AG04450 (cell line): ENCODE measurements around the gene CLMP. TPM values are rescaled to one million over a fixed set of nuclear protein-coding genes. Genes with fewer than 3 reads are reported as not detected.

Experiments used
- CTCF ChIA-PET: fragments of 300-600, 350-600 bp; formaldehyde crosslinking; extraction: SDS; loops from one replicate; lab custom pipeline; 2022; ENCODE audit warnings: antibody characterized with exemption, inconsistent platforms; lab: Charles Lee
- POLR2A ChIA-PET: fragments of 350-600 bp; formaldehyde crosslinking; extraction: SDS; loops from one replicate; lab custom pipeline; 2021; ENCODE audit warnings: antibody characterized with exemption, inconsistent platforms; lab: Yijun Ruan, JAX
- DNase-seq: peaks from one replicate; pipeline ENCODE4 v3.0.0-alpha.2; 2011; ENCODE audit warnings: low read depth, low spot score
- H3K27ac ChIP-seq: one replicate; pipeline ENCODE4 v1.5.1; 2012; ENCODE audit warnings: low read depth, low read length, control low read depth
- H3K27me3 ChIP-seq: one replicate; pipeline ENCODE4 v1.6.0; 2012; ENCODE audit warnings: low read length; ENCODE audit not compliant: control insufficient read depth, insufficient read depth
- H3K4me3 ChIP-seq: 2 replicates; pipeline ENCODE4 v1.5.1; 2011; ENCODE audit warnings: mild to moderate bottlenecking, low read depth, low read length, control low read depth
- H3K9me3 ChIP-seq: 2 replicates; pipeline ENCODE4 v1.5.1; 2012; ENCODE audit warnings: low read length; ENCODE audit not compliant: control insufficient read depth, insufficient read depth
- CTCF ChIP-seq: IDR thresholded peaks from 2 replicates; pipeline ENCODE4 v1.5.1; 2011; ENCODE audit warnings: low read depth, low read length, control low read depth, inconsistent platforms
- polyA plus RNA-seq: library from polyadenylated mRNA; depleted of rRNA; stranded (reverse); fragments of >200 nt; gene quantifications from 2 replicates; pipeline ENCODE4 v1.2.3, GENCODE V29; 2011

The CLMP gene
- polyA plus RNA-seq, 1 experiment: 288 TPM

GRCh38 chr11:123214396-123214795, 19.3 kb upstream of the CLMP start:
- POLR2A ChIA-PET: no interaction called here
- Histone ChIP-seq H3K27me3 (no peaks in the 10 kb centered on the region), H3K4me3 (no peak overlapping the region), H3K9me3 (no peaks in the 10 kb centered on the region), H3K27ac (no peak overlapping the region)
- CTCF ChIA-PET: no interaction called here
- TF ChIP-seq CTCF: no peak
- DNase-seq: no peak

GRCh38 chr11:123213307-123213771, 18.3 kb upstream of the CLMP start:
- Histone ChIP-seq H3K9me3 (no peaks in the 10 kb centered on the region), H3K27ac (no peak overlapping the region), H3K4me3 (no peak overlapping the region), H3K27me3 (no peaks in the 10 kb centered on the region)
- POLR2A ChIA-PET: no interaction called here
- no peak for TF ChIP-seq CTCF
- no peak for DNase-seq
- CTCF ChIA-PET: no interaction called here

- no peak for DNase-seq
- H3K4me3 ChIP-seq: no peak overlapping the region
Observed at GRCh38 chr11:123212406-123212805, 17.4 kb upstream of the CLMP start.

GRCh38 chr11:123211981-123212380, 16.9 kb upstream of the CLMP start:
- H3K27me3 ChIP-seq: no peaks in the 10 kb centered on the region
- H3K27ac ChIP-seq: no peak overlapping the region
- no peak for TF ChIP-seq CTCF
- no peak overlapping the region for H3K4me3 ChIP-seq
- no peak for DNase-seq
- ChIA-PET POLR2A (no interaction called here), CTCF (interaction anchor here (0.6 to 1.6 kb wide), 2 partner anchors 19 to 35 kb away, joined by 3 to 6 read pairs; no protein-coding TSS in a partner anchor)
- no peaks in the 10 kb centered on the region for H3K9me3 ChIP-seq

More at GRCh38 chr11:123212406-123212805, 17.4 kb upstream of the CLMP start:
- Histone ChIP-seq H3K27me3 (no peaks in the 10 kb centered on the region), H3K27ac (no peak overlapping the region), H3K9me3 (no peaks in the 10 kb centered on the region)
- TF ChIP-seq CTCF: no peak
- ChIA-PET POLR2A (no interaction called here), CTCF (interaction anchor here (0.6 to 1.6 kb wide), 2 partner anchors 19 to 35 kb away, joined by 3 to 6 read pairs; no protein-coding TSS in a partner anchor)

- H3K4me3 ChIP-seq: no peak overlapping the region
- no peak for TF ChIP-seq CTCF
- POLR2A ChIA-PET: interaction anchor here (1.3 kb wide), 1 partner anchor 16 kb away, joined by 3 read pairs; the partner anchor contains the start of gene CLMP
- no peaks in the 10 kb centered on the region for H3K9me3 ChIP-seq
- H3K27ac ChIP-seq: no peak overlapping the region
- no peaks in the 10 kb centered on the region for H3K27me3 ChIP-seq
- CTCF ChIA-PET: interaction anchor here (1.6 kb wide), 1 partner anchor 36 kb away, joined by 6 read pairs; no protein-coding TSS in a partner anchor
- DNase-seq: no peak
Observed at GRCh38 chr11:123211149-123211852, 16.3 kb upstream of the CLMP start.
